AG20443 (cell line): ENCODE data around the gene PPP4R3B.
A peak's percentile ranks its signal among the peaks of the same experiment; 100 is the strongest.
"Not testable (repeated sequence)": the region's sequence is repeated elsewhere in the genome, so short reads cannot be mapped to it uniquely, and the experiment has no call there.

ENCODE experiments used
- DNase-seq: peaks from one replicate; pipeline ENCODE4 v3.0.0; 2012; ENCODE audit warnings: low spot score, mixed read lengths

The PPP4R3B gene

GRCh38 chr2:55595536-55595935, 21.9 kb downstream of the PPP4R3B start:
- no peak for DNase-seq

GRCh38 chr2:55592130-55592529, 25.3 kb downstream of the PPP4R3B start:
- no peak for DNase-seq

- DNase-seq: peak; percentile 53
These were observed 26.5 kb downstream of the PPP4R3B start for GRCh38 chr2:55590810-55591440.

GRCh38 chr2:55585451-55586080, 31.9 kb downstream of the PPP4R3B start:
- DNase-seq: peak; percentile 56

GRCh38 chr2:55581874-55582547, 35.4 kb downstream of the PPP4R3B start:
- DNase-seq: no peak

- DNase-seq: no peak
These were observed 36.0 kb downstream of the PPP4R3B start for GRCh38 chr2:55581435-55581834.

GRCh38 chr2:55569002-55569401, 48.4 kb downstream of the PPP4R3B start:
- DNase-seq: not testable (repeated sequence)

GRCh38 chr2:55567298-55567697, 50.1 kb downstream of the PPP4R3B start:
- DNase-seq: no peak

GRCh38 chr2:55565613-55566012, 51.8 kb downstream of the PPP4R3B start:
- DNase-seq: no peak

- no peak for DNase-seq
These were observed 56.6 kb downstream of the PPP4R3B start for GRCh38 chr2:55560855-55561254.

- DNase-seq: no peak
These were observed 60.6 kb downstream of the PPP4R3B start for GRCh38 chr2:55556809-55557208.

- DNase-seq: peak; percentile 11
These were observed 61.4 kb downstream of the PPP4R3B start for GRCh38 chr2:55555977-55556376.

GRCh38 chr2:55553321-55553720, 64.1 kb downstream of the PPP4R3B start:
- no peak for DNase-seq

- peak; percentile 66 for DNase-seq
These were observed 66.9 kb downstream of the PPP4R3B start for GRCh38 chr2:55550368-55551102.

- DNase-seq: not testable (repeated sequence)
These were observed 69.7 kb downstream of the PPP4R3B start for GRCh38 chr2:55547679-55548078.

- no peak for DNase-seq
These were observed 70.4 kb downstream of the PPP4R3B start for GRCh38 chr2:55547001-55547400.

- no peak for DNase-seq
These were observed 86.8 kb downstream of the PPP4R3B start for GRCh38 chr2:55530539-55531081.

GRCh38 chr2:55526174-55526573, 91.2 kb downstream of the PPP4R3B start:
- no peak for DNase-seq

GRCh38 chr2:55524884-55525437, 92.5 kb downstream of the PPP4R3B start:
- no peak for DNase-seq

- DNase-seq: peak; percentile 52
These were observed 97.2 kb downstream of the PPP4R3B start for GRCh38 chr2:55519938-55520885.

GRCh38 chr2:55518841-55519165, 98.6 kb downstream of the PPP4R3B start:
- DNase-seq: peak; percentile 24
